HepG2 (cell line): ENCODE measurements around the gene ECE2. TPM values are rescaled to one million over a fixed set of nuclear protein-coding genes. Genes with fewer than 3 reads are reported as not detected.

Source experiments
- CEBPB ChIP-seq: IDR thresholded peaks from 2 replicates; pipeline ENCODE4 v1.6.1; 2011; ENCODE audit warnings: low read depth, low read length, improper control_type of control experiment, borderline replicate concordance
- CENPT ChIP-seq: sonication (generic); formaldehyde crosslinking; IDR thresholded peaks from 2 replicates; pipeline ENCODE4 v1.8.0; 2022; ENCODE audit warnings: low read depth, mild to moderate bottlenecking, moderate library complexity, missing genetic modification reagents
- ELF1 ChIP-seq: sonication (generic); formaldehyde crosslinking; IDR thresholded peaks from 2 replicates; pipeline ENCODE4 v1.4.0; 2020; ENCODE audit warnings: missing genetic modification reagents
- ELF4 ChIP-seq: sonication (generic); formaldehyde crosslinking; IDR thresholded peaks from 2 replicates; pipeline ENCODE4 v1.5.0; 2020; ENCODE audit warnings: missing genetic modification reagents, mild to moderate bottlenecking, moderate library complexity, borderline replicate concordance
- FOXM1 ChIP-seq: sonication (generic); formaldehyde crosslinking; IDR thresholded peaks from 2 replicates; pipeline ENCODE4 v1.5.0; 2020; ENCODE audit warnings: missing genetic modification reagents
- GTF3A ChIP-seq: sonication (generic); formaldehyde crosslinking; conservative IDR thresholded peaks from 2 replicates; pipeline ENCODE4 v1.4.0; 2020; ENCODE audit warnings: mild to moderate bottlenecking, missing genetic modification reagents
- ISX ChIP-seq: sonication (generic); formaldehyde crosslinking; conservative IDR thresholded peaks from 2 replicates; pipeline ENCODE4 v1.5.0; 2020; ENCODE audit warnings: missing genetic modification reagents
- MAX ChIP-seq: IDR thresholded peaks from 2 replicates; pipeline ENCODE4 v1.6.1; 2012; ENCODE audit warnings: inconsistent platforms
- MLX ChIP-seq: IDR thresholded peaks from 2 replicates; pipeline ENCODE4 v1.6.1; 2016
- NFE2L1 ChIP-seq: sonication (generic); formaldehyde crosslinking; IDR thresholded peaks from 2 replicates; pipeline ENCODE4 v1.4.0; 2020; ENCODE audit warnings: missing genetic modification reagents, mild to moderate bottlenecking, borderline replicate concordance
- RARG ChIP-seq: sonication (generic); formaldehyde crosslinking; IDR thresholded peaks from 2 replicates; pipeline ENCODE4 v1.4.0; 2020; ENCODE audit warnings: low read depth, mild to moderate bottlenecking, missing genetic modification reagents
- SMYD3 ChIP-seq: sonication (generic); formaldehyde crosslinking; IDR thresholded peaks from 2 replicates; pipeline ENCODE4 v1.8.1; 2023; ENCODE audit warnings: mild to moderate bottlenecking, missing genetic modification reagents
- SP2 ChIP-seq: sonication (generic); formaldehyde crosslinking; IDR thresholded peaks from 2 replicates; pipeline ENCODE4 v1.5.1; 2020; ENCODE audit warnings: mild to moderate bottlenecking, missing genetic modification reagents
- SRSF1 ChIP-seq: fragments of 200-400 bp; formaldehyde crosslinking; optimal IDR thresholded peaks from 2 replicates; pipeline ENCODE3; 2017; ENCODE audit warnings: mild to moderate bottlenecking, low read depth, low read length, moderate library complexity
- TBP ChIP-seq: sonication (generic); formaldehyde crosslinking; IDR thresholded peaks from 2 replicates; pipeline ENCODE4 v1.5.0; 2020; ENCODE audit warnings: missing genetic modification reagents
- TCF7 ChIP-seq: sonication (generic); IDR thresholded peaks from 2 replicates; pipeline ENCODE4 v1.6.1; 2016; ENCODE audit warnings: antibody characterized with exemption, low read depth
- TGIF2 ChIP-seq: IDR thresholded peaks from 2 replicates; pipeline ENCODE4 v1.6.1; 2016; ENCODE audit warnings: control low read depth, missing compliant biosample characterization
- YEATS4 ChIP-seq: sonication (generic); formaldehyde crosslinking; IDR thresholded peaks from 2 replicates; pipeline ENCODE4 v1.4.0; 2020; ENCODE audit warnings: missing genetic modification reagents, borderline replicate concordance
- ZBTB20 ChIP-seq: sonication (generic); formaldehyde crosslinking; IDR thresholded peaks from 2 replicates; pipeline ENCODE4 v1.8.1; 2023; ENCODE audit warnings: missing genetic modification reagents, low read depth, mild to moderate bottlenecking, borderline replicate concordance
- ZBTB7A ChIP-seq: sonication (generic); formaldehyde crosslinking; IDR thresholded peaks from 2 replicates; pipeline ENCODE4 v1.8.0; 2022; ENCODE audit warnings: mild to moderate bottlenecking, missing genetic modification reagents
- ZFX ChIP-seq: sonication (generic); formaldehyde crosslinking; IDR thresholded peaks from 2 replicates; pipeline ENCODE4 v1.4.0; 2020; ENCODE audit warnings: mild to moderate bottlenecking, low read depth, missing genetic modification reagents, moderate library complexity
- ZNF180 ChIP-seq: sonication (generic); formaldehyde crosslinking; IDR thresholded peaks from 2 replicates; pipeline ENCODE4 v1.4.0; 2020; ENCODE audit warnings: low read depth, missing genetic modification reagents, borderline replicate concordance
- ZNF224 ChIP-seq: sonication (generic); formaldehyde crosslinking; IDR thresholded peaks from 2 replicates; pipeline ENCODE4 v1.5.0; 2020; ENCODE audit warnings: mild to moderate bottlenecking, missing genetic modification reagents
- ZNF30 ChIP-seq: sonication (generic); formaldehyde crosslinking; IDR thresholded peaks from 2 replicates; pipeline ENCODE4 v1.5.0; 2020; ENCODE audit warnings: mild to moderate bottlenecking, missing genetic modification reagents
- ZNF501 ChIP-seq: sonication (generic); formaldehyde crosslinking; IDR thresholded peaks from 2 replicates; pipeline ENCODE4 v1.5.1; 2020; ENCODE audit warnings: mild to moderate bottlenecking, moderate library complexity, missing genetic modification reagents
- ZNF563 ChIP-seq: sonication (generic); formaldehyde crosslinking; IDR thresholded peaks from 2 replicates; pipeline ENCODE4 v1.8.0; 2022; ENCODE audit warnings: mild to moderate bottlenecking, moderate library complexity, missing genetic modification reagents
- ZNF644 ChIP-seq: IDR thresholded peaks from 2 replicates; pipeline ENCODE4 v1.6.1; 2016; ENCODE audit warnings: low read depth
- ZNF766 ChIP-seq: sonication (generic); formaldehyde crosslinking; IDR thresholded peaks from 2 replicates; pipeline ENCODE4 v1.5.0; 2020; ENCODE audit warnings: missing genetic modification reagents, borderline replicate concordance
- ZNF788 ChIP-seq: sonication (generic); formaldehyde crosslinking; IDR thresholded peaks from 2 replicates; pipeline ENCODE4 v1.5.0; 2020; ENCODE audit warnings: mild to moderate bottlenecking, missing genetic modification reagents, borderline replicate concordance
- ZNF850 ChIP-seq: sonication (generic); formaldehyde crosslinking; conservative IDR thresholded peaks from 2 replicates; pipeline ENCODE4 v1.9.0; 2021; ENCODE audit warnings: mild to moderate bottlenecking, missing genetic modification reagents
- polyA plus RNA-seq, 8 experiments: library from polyadenylated mRNA; depleted of rRNA in 3 of 8; stranded (reverse) in 7 of 8; unstranded in 1 of 8; fragments of >200 nt; fragmentation: Illumina TruSeq in 4 of 8; extraction: Trizol in 4 of 8; gene quantifications; 2 replicates each; pipeline versions ENCODE4 v1.2.1 to v1.2.3, GENCODE V29; 2011 to 2016; ENCODE audit warnings: low read depth in 4 of 8, missing spikeins in 1 of 8, mixed read lengths in 1 of 8; ENCODE audit not compliant: insufficient read depth in 1 of 8
- total RNA-seq, 5 experiments: library from RNA; depleted of rRNA; stranded (reverse); fragments of >200 nt; fragmentation: Illumina TruSeq; extraction: Trizol; gene quantifications; 2 replicates each; pipeline ENCODE4 v1.2.3, GENCODE V29; 2016; ENCODE audit warnings: low read depth in 1 of 5

The ECE2 gene
- total and polyA plus RNA-seq, 2 of the 13 experiments (the other 11 are each of a cell fraction or from before 2014, with no cell fraction given), result not detected

DNA sequence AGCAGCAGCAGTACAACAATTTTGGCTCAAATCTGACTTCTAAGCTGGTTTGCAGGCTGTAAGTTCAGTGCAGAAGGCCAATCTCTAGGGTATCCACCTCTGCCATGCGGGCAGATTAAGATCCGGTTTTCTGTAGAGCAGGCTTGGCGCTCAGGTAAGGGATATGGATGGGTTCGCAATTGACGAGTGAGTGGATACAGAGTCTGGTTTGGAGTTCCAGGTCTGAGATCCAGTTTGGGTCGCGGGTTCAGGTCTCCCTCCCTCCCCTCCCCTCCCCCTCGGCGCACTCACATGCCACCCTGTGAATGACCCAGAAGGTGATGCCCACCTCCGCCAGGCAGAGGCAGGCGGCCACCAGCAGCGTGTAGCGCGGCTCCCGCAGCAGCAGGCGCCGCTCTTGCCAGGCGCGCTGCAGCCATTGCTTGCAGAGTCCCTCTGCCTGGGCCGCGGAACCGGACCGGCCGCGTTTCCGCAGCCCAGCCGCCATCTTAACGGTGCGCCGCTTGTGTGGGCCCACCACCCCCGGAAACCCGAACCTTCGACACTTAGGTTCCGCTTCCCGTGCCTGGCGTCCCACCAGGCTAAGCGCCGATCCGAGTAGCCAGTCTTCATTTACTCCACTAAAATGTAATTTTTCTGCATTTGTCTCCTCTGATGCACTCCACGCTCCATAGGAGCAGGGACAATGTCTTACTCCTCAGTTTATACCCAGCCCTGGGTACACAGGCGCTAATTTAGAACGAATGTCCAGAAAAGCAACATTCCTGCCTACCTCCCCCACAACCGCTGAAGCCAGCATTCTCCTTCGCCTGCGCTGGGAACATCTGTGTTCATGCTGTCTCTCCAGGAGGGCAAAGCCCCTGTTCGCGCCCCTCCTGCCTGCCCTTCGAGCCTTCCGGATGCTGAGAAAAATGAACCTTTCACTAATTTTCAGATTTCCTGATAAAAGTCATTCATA is 27.1 kb upstream of the ECE2 start, which contains the start of gene ALG3 (continued):
- peak; percentile 92 for TF ChIP-seq ZNF563 (CRISPR knock-in tag)
- TF ChIP-seq ZNF850 (CRISPR knock-in tag), result no peak
- peak; percentile 88 for TF ChIP-seq MAX
- TF ChIP-seq ELF4 (CRISPR knock-in tag), result peak; percentile 71; the same call in 1 of the 2 replicates
- no peak for TF ChIP-seq ZNF180 (CRISPR knock-in tag)
- peak; percentile 0; the same call in 1 of the 2 replicates for TF ChIP-seq ZNF501 (CRISPR knock-in tag)
- TF ChIP-seq ELF1 (CRISPR knock-in tag), result peak; percentile 72
- TF ChIP-seq YEATS4 (CRISPR knock-in tag), result no peak
- peak; percentile 80; the same call in 1 of the 2 replicates for TF ChIP-seq CENPT (CRISPR knock-in tag)
- no peak for TF ChIP-seq SMYD3 (CRISPR knock-in tag)
- peak; percentile 81 for TF ChIP-seq TGIF2 (CRISPR knock-in tag)
- TF ChIP-seq ZBTB20 (CRISPR knock-in tag), result no peak
- TF ChIP-seq ZNF644 (CRISPR knock-in tag), result no peak
- no peak for TF ChIP-seq NFE2L1 (CRISPR knock-in tag)
- 0 out of 2 replicates have a peak, but pooled peaks have one; percentile 54 for TF ChIP-seq ISX (CRISPR knock-in tag)
- peak; percentile 77; the same call in 1 of the 2 replicates for TF ChIP-seq ZNF766 (CRISPR knock-in tag)
- no peak; the same call in 1 of the 2 replicates for TF ChIP-seq ZBTB7A (CRISPR knock-in tag)
- peak; percentile 85 for TF ChIP-seq ZNF788 (CRISPR knock-in tag)
- peak; percentile 93 for TF ChIP-seq ZFX (CRISPR knock-in tag)
- TF ChIP-seq SP2 (CRISPR knock-in tag), result peak; percentile 38; the same call in 1 of the 2 replicates
- TF ChIP-seq GTF3A (CRISPR knock-in tag), result 0 out of 2 replicates have a peak, but pooled peaks have one; percentile 77
- TF ChIP-seq ZNF30 (CRISPR knock-in tag), result no peak; the same call in 1 of the 2 replicates
- TF ChIP-seq SRSF1, result no peak
- TF ChIP-seq TCF7, result no peak
- TF ChIP-seq TBP (CRISPR knock-in tag), result no peak
- 0 out of 2 replicates have a peak, but pooled peaks have one; percentile 45 for TF ChIP-seq FOXM1 (CRISPR knock-in tag)
- no peak for TF ChIP-seq CEBPB
- peak; percentile 9; the same call in 1 of the 2 replicates for TF ChIP-seq RARG
- TF ChIP-seq ZNF224 (CRISPR knock-in tag), result 0 out of 2 replicates have a peak, but pooled peaks have one; percentile 21
- TF ChIP-seq MLX (CRISPR knock-in tag), result no peak
